GM19240 (cell line): ENCODE measurements around the gene AGAP1.
"Not testable (repeated sequence)": the region's sequence is repeated elsewhere in the genome, so short reads cannot be mapped to it uniquely, and the experiment has no call there.

Source experiments
- DNase-seq: peaks from one replicate; pipeline ENCODE4 v3.0.0; 2011; ENCODE audit warnings: low spot score; ENCODE audit not compliant: insufficient read length

AGAP1 gene

GRCh38 chr2:235757212-235757611 is 263.4 kb downstream of the AGAP1 start:
- no peak for DNase-seq

DNA sequence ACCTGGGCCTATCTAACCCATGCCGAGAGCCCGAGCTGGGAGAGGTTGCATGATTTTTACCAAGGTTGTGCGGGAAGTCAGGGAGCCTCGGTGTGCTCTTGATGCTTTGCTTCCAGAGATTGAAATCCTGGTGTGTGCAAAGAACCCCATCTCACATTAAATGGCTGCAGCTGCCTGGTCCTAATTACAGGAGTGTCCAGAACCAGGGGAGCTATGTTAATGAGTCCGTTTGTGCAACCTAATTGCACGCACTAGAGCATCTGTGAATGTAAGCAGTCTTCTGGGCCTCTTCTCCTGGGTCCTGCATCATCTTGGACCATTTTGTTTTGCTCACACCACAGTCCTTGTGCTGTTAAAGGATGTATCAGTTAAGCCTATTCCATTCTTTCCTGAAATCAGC is 263.8 kb downstream of the AGAP1 start:
- DNase-seq: no peak

- no peak for DNase-seq
Observed at GRCh38 chr2:235762832-235763598, 269.2 kb downstream of the AGAP1 start.

DNA sequence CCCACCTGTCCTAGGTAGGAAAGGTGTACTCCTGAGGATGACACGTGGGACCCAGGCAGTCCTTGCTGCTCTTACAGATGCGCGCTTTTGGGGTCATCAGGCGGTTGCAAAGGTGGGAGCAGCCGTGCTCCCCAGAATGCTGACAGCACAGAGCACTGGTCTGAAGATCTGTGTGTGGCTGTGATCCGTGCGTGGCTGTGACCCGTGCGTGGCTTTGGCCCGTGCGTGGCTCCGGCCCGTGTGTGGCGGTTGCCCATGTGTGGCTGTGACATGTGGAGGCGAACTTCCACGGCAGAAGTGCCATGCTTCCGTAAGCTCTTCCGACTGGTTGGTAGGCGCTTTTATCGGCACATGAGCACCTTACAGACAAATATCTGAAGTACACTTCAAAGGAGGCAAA is 270.0 kb downstream of the AGAP1 start:
- no peak for DNase-seq

DNA sequence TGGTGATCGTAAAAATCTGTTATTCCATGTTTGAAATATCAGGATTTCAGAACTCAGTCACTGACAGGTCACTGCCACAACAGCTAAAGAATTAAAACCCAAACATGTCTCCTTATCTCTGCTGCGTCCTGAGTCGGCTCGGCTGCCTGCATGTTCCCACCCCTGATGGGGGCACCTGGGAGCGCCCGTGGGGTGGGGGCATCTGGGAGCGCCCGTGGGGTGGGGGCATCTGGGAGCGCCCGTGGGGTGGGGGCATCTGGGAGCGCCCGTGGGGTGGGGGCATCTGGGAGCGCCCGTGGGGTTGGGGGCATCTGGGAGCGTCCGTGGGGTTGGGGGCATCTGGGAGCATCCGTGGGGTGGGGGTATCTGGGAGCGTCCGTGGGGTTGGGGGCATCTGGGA is 270.6 kb downstream of the AGAP1 start:
- DNase-seq: not testable (repeated sequence)

- no peak for DNase-seq
Observed at GRCh38 chr2:235765181-235765820, 271.5 kb downstream of the AGAP1 start.

DNA sequence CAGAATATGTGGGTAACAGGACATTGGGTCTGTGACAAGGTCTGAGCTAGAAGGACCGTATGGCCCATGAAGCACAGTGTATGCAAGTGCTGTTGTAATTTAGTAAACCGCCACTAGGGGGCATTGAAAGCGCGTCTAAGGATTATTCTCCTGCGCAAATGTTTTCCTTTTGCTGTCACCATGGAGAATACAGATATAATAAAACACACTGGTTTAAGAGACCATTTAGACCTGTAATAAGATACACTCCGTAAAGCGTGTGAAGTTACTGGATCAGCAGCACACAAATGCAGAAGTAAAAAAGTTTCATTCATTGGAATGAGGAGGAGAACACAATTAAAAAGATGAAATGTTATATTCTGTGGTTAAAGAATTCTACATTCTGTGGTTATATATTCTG is 272.4 kb downstream of the AGAP1 start:
- DNase-seq: peak; percentile 36

- DNase-seq: no peak
Observed at GRCh38 chr2:235768606-235769005, 274.8 kb downstream of the AGAP1 start.

GRCh38 chr2:235769046-235769445 is 275.2 kb downstream of the AGAP1 start:
- DNase-seq: no peak

GRCh38 chr2:235770909-235771820 is 277.3 kb downstream of the AGAP1 start:
- no peak for DNase-seq

GRCh38 chr2:235773188-235773928 is 279.5 kb downstream of the AGAP1 start:
- no peak for DNase-seq

DNA sequence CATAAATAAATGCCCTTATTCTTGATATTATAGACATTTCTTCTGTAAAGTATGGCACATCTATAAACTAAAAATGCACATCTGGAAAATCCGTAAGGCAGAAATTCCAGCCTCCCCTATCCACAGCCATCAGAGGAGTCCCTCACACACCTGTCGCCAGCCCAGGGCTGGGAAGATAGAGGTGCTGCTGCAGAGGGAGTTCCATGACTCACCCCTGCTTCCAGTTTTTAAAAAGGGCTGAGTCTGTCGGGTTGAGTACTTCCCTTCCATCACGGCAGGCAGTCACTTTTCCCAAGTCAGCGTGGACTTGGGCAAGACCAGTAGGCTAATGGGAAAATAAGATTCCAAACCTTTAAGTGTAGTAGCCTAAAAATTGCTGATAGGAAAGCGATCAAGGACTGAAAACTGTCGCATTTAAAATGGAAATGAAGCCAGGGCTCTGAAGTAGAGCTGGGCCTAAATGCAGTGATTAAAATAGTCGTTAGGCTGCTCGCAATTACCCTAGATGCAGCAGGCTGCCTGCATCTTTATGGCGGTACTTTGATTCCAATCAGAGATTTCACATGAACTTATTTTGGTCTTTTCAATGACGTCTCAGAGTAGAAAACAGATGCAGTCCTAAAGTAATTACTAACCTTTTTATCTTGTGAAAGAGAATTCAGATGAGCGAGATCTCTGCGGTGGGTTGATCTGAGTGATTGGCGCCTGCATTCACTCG is 280.5 kb downstream of the AGAP1 start:
- DNase-seq: no peak

GRCh38 chr2:235776531-235776930 is 282.7 kb downstream of the AGAP1 start:
- no peak for DNase-seq

DNA sequence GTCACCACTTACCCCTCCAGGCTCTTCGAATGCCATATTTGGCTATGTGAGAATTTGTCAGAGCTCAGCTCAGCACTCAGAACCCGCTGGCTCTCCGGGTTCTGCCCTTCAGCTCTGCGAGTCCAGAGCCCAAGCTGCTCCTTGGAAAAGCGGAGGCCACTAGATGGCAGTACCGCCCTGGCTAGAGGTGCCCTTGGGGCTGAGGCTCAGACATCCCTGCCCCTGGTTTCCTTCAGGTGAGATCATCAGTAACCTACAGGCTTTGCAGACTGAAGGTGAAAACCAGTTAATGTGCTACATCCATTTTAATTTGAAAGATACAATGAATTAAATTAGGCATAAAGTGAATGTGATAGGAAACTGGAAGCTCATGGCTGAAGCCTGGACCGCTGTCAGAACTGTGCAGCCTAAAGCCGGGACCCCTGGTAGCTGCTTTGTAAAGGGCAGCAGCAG is 285.6 kb downstream of the AGAP1 start:
- DNase-seq: peak; percentile 41

- DNase-seq: no peak
Observed at GRCh38 chr2:235780401-235780800, 286.6 kb downstream of the AGAP1 start.

DNA sequence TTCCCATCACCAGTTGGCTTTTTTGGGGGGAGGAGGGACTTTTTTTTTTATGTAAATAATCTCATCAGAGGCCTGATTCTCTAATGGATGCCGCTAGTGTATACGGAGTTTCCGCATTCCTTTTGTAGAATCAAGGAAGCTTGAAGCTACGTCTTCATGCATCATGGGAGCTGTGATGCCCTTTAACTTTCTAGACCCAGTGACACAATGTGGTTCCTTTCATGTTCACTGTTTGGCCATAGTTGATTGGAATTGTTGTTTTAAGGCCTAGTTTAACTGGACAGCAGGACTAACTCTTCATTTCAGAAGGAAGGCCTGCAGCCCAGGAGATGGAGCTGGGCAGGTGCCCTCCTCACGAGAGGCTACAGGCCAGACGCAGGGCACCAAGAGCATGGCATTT is 287.9 kb downstream of the AGAP1 start:
- DNase-seq: no peak

- no peak for DNase-seq
Observed at GRCh38 chr2:235784788-235785187, 290.9 kb downstream of the AGAP1 start.

GRCh38 chr2:235789552-235789951 is 295.7 kb downstream of the AGAP1 start:
- no peak for DNase-seq

- DNase-seq: no peak
Observed at GRCh38 chr2:235793163-235793752, 299.4 kb downstream of the AGAP1 start.

DNA sequence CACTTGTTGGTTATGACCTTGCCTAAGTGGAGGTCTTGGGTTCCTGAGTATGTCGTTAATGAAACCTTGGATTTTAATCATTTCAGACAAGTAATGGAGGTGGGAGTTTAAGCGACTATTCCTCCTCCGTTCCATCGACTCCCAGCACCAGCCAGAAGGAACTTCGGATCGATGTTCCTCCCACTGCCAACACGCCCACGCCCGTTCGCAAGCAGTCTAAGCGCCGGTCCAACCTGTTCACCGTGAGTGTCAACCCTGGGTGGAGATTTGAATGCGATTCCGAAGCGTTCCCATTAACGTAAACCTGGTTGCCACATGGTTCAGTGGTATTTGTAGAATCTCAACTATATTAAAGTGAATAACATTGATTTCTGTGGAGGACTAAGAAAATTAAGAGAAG is 305.4 kb downstream of the AGAP1 start:
- no peak for DNase-seq
